Measurements from ENCODE around the gene NFYC.
A peak's percentile ranks its signal among the peaks of the same experiment; 100 is the strongest.

Gene NFYC

DNA sequence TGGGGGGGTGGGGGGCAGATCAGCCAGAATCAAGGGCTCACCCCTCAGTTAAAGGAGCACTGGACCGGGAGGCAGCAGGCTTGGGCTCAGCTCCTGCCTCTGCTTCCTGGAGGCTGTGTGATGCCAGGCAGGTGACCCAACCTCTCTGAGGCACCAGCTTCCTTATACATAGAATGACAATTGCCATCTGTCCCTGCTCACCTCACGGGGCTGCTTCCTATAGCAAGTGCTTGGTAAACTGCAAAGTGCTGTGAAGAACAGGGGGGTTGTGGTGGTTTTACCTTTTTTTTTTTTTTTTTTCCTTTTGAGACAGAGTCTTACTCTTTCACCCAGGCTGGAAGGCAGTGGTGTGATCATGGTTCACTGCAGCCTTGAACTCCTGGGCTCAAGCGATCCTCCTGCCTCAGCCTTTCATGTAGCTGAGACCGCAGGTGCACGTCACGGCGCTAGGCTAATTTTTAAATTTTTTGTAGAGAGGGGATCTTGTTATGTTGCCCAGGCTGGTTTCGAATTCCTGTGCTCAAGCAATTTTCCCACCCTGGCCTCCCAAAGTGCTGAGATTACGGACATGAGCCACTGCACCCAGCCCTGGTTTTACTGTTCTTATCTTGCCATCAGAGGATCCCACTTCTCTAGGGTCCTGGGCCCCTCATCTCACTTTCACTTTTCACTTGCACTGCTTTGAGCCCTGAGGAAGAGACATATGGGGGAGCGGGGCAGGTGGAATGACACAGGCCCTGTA is 103.6 kb downstream of the NFYC start:
- no peak for DNase-seq (ENCODE audit: low read depth in 2 of 3, low spot score in 2 of 3)

DNA sequence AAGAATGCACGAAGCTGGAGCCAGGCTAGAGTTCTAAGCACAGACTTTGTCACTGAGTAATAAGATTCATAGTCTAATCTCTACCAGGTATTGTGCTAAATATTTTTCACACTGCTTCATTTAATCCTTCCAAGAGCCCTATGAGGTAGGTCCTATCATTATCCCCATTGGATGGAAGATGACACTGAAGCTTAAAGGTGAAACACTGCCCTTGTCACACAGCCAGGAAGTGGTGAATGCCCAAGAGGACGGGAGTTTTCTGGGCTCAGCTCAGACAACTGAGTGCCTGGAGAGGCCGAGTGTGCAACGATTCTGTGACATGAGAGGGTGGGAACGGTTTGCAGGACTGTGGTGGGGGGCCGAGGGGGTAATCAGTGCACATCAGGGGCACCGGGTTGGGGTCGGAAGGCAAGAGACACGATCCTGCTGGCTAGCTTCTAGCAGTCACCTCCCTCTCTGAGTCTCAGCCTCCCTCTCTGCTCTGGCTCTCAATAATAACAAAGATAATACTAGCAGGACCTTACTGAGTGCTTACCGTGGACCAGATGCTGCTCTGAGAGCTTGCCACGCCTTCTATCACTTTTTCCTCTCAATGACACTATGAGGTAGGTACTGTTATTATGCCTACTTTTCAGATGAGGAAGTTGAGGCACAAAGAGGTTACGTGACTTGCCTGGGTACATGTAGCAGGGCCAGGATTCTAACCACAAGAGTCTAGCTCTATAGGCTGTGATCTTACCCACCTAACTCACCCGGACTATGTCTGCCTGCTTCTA is 104.5 kb downstream of the NFYC start:
- DNase-seq (ENCODE audit: low read depth in 2 of 3, low spot score in 2 of 3) = no peak

DNA sequence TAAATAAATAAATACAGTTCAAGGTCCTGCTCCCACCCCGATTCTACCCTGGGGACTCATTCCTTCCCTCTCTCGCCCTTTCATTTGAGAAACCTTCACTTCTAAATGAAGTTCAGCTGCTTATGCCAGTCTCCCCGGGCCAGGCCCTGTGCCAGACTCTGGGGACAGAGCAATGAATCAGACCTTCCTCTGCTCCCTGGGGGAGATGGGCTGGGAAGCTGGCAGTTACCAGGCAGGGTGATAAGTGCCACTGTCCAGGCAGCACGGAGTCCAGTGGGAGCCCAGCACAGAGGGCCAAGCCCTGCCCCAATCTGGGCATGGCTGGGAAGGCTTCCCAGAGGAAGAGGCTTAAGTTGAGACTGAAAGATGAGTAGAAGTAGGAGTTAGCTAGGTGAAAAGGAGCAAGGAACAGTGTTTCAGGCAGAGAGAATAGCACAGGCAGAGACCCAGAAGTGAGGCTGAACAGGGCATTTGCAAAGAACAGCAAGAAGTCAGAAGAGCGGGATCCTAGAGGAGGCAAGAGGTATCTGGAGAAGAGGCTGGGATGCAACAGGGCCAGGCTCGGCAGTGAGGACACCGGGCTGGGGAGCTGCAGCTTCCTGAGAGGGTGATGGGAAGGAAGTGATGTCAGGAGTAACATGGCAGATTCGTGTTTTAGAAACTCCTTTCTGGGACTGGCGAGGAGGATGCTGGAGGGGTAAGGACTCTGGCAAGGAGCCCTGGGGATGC is 105.6 kb downstream of the NFYC start:
- DNase-seq (ENCODE audit: low read depth in 2 of 3, low spot score in 2 of 3) = no peak

DNA sequence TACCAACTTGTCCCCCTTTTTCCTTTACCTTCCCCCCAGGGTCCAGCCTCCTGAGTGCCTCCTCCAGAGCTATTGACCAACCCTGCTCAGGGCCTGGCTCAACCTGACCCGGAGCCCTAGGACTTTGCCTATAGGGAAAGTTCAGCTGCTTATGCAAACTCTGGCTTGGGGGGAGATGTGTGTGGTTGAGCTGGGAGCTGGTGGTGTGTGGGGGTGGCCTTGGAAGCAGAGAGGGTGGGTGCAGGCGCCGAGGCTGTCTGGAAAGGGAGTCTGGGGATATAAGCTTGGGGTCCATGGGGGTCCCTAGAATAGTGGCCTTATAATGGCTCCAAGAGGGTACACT is 106.1 kb downstream of the NFYC start:
- no peak for DNase-seq (ENCODE audit: low read depth in 2 of 3, low spot score in 2 of 3)

DNA sequence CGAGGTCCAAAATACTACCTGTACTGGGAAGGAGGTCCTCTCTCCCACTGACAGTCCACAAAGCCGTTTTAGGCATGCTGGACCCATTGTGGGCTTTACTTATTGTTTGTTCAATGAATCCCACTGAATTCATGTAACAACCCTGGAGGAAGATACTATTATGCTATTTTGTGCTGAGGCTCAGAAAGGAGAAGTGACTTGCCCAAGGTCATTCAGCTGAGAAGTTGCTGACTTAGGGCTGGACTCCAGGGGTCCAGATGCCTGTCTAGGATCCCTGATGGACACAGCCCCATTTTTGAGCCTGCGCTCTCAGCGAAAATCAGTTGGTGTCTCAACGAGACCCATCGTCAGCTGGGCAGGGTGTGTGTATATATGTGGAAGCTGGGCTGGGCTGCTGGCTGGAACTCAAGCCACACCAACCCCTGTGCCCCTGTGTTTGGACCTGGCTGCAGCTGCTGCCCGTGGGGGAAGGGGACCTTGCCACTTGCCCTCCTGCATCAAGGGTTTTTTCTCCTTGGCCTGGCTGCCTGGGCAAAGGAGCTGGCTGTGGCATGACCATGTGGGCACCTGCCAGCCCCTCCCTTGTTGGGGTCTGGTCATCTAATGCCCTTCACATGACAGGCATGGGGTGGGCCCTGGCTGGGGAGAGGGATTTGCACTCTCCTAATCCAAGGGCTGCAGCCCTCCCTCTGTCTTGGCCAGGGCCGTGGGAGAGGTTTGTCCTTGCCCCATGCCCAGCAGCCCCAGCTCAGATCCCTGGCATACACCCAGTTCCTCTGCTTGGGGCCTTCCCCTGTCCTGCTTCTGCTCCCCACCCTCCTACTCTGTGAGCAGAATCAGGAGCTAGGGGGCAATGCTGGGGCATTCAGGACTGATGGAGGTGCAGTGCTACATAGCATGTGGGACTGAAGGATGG is 107.1 kb downstream of the NFYC start:
- DNase-seq (ENCODE audit: low read depth in 2 of 3, low spot score in 2 of 3) = no peak

DNA sequence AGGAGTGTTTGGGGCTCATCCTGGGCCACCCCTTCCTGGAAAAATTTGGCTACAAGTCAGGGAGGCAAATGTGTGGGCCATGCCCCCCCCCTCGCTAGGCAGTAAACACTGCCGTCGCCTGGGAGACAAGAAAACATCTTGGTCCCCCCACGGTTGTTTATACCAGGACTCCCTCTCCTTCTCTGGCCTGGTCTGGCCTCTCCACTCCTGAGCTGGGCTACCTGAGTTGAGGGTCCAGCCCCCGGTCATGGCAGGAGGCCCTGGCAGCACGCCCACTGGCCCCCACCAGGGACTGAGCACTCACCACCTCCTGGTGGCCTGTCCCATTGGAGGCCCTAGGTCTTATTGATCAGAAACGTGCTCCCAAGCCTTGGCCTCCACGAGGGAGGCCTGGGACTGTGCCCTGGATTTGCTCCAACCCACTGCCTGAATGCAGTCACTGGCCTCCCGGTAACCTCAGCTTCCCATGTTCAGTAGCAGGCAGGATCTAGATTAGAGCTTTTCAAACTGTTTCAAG is 107.9 kb downstream of the NFYC start:
- no peak for DNase-seq (ENCODE audit: low read depth in 2 of 3, low spot score in 2 of 3)

DNA sequence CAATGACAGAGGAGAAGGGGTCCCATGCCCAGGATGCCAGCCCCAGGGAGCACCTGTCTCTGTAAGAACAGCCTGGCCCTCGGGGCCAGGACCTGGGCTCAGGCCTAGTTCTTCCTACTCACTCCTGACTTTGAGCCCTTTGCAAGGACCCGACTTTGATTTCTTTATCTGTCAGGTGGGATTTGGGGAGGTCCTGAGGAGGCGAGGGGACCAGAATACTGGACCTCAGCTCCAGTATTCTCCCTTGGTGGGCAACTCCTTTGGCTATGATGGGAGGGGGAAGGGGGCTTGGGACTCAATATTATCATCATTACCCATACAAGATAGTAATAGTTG is 110.2 kb downstream of the NFYC start:
- no peak for DNase-seq (ENCODE audit: low read depth in 2 of 3, low spot score in 2 of 3)

DNA sequence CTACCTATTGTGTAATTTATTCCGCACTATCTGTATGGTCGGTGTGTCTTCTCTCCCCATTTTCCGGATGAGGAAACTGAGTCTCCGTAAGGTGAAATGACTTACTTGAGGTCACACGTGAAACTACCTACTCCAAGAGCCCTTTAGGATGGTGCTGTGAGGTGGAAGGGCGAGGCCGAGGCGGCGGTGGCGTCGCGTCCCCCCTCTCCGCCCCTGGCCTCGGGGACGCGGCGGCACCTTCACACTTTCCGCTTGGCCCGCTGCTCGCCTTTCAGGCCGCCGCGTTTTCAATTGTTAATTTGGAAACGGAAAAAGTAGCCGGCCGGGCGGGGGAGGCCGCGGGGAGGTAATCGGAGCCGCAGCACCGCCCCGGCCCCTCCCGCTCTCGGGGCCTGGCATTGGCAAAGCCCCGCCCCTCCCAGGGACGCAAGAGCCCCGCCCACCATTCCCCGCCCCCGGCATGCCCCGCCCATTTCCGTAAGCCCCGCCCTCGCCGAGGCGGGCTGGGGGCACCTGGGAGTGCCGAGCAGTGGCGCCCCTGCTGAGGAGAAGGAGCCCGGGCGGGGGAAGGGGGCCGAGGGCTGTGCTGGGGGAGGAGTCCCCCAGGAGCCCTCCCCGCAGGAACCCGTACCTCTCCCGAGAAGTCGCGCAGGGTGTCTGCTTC is 110.7 kb downstream of the NFYC start:
- DNase-seq (ENCODE audit: low read depth in 2 of 3, low spot score in 2 of 3) = peak; percentile 56 to 63 (median 61)

DNA sequence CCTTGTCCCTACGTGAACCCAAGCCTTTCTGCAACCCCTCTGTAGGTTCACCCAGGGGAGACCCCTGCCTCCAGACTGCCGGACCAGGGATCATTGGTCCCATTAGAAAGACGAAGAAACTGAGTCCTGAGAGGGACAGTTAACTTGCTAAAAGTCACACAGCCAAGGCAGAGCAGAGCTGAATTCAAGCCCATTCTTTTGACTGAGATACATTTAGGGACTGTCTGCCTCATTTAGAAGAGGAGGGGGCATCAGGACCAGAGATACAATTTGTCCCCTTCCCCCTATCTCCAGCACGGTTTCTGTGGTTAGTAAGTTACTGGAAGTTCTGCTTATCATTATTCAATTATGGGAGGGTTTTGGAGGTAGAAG is 111.2 kb downstream of the NFYC start:
- DNase-seq (ENCODE audit: low read depth in 2 of 3, low spot score in 2 of 3) = no peak

DNA sequence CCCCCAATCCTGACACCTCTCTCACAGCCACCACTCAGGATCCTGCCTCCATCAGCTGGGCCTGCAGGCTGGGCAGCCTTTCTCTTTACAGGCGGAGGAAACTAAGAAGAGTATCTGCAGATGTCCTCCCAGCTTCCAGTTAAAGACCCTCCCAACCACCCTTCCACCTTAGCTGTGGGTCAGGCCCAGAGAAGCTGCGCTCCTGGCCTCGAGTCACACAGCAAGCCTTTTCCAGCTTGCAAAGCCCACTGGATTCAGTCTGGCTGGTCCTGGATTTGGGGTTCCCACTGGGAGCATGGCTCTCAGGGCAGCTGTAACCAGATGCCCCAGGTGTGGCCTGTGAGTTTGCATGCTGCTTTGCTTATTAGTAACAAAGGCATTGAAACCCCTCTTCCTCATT is 111.9 kb downstream of the NFYC start:
- DNase-seq (ENCODE audit: low read depth in 2 of 3, low spot score in 2 of 3) = no peak

DNA sequence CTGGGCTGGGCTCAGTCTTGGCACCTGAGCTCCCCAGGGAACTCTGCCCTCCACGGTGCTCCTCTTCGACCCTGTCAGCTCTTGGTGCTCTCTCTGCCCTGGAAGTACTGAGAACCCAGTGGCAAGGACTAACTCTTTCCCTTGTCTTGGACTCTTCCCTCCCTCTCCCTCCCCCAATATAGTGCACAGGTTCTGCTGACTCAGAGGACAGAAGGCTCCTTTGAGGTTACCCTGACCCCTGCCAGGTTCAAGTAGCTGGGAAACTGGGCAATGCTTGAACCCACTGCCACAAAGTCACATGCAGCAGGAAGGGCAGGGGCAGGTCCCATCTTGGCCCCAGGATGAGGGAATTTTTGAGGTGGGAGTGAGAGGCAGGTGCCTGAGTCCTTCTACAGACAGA is 112.4 kb downstream of the NFYC start:
- no peak for DNase-seq (ENCODE audit: low read depth in 2 of 3, low spot score in 2 of 3)

DNA sequence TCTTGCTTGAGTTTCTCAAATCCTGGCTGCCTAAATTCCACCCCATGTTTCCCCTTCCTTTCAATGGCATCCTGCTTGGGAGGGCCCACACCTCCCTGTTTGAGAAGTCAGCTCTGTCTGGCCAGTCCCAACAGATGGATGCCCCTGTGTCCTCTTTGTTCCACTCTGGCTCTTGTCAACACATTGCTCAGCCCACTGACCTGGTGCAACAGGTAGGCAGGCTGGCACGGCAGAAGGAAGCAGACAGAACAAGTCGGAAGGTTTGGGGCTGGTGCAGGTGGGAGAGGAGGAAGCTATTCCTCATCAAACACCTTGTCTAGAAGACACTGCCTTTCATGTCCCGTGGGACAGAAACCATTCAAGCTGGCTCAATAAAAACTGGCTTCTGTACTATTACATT is 114.7 kb downstream of the NFYC start:
- DNase-seq (ENCODE audit: low read depth in 2 of 3, low spot score in 2 of 3) = no peak

DNA sequence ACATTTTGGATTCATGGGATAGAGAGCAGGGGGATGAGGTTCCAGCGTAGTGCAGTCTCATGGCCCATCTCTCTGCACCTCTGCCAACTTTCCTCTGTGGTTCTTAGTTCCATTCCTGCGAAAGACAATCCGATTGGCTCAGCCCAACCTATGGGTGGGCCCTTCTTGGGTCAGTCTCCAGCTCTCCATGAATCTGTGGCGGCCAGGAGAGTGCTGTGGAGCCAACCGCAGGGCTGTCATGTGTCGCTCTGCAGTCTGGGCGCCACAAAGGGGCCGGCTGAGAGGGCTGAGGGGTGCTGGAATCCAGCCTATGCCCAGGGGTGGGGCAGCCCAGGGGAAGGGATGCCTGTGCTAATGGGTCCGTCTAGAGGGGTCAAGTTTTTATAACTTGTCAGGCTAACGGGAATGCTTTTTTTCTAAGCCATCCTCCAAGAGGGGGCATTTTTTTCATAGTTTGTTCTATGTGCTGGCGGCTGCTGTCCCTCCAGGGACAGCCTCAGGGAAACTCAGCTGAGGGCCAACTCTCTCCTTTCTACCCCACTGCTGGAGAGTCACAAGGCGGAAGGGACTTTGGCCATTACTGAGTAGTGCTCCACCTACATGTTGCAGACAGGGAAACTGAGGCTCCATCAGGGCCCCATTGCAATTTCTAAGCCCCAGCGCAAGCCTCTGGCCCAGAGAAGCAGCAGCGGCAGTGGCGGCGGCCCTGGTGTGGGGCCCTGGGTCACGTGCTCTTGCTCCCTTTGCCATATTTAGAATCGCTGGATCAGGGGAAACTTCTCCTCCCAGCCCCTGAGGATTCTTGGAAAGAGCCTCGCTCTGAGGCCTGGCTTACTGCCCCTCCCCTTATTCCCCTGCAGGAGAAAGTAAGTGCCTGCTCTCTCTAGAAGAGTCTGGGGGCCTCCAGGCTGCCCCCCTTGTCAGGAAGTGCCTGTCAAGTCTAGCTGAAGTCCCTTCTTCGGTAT is 115.5 kb downstream of the NFYC start:
- DNase-seq (ENCODE audit: low read depth in 2 of 3, low spot score in 2 of 3) = no peak

DNA sequence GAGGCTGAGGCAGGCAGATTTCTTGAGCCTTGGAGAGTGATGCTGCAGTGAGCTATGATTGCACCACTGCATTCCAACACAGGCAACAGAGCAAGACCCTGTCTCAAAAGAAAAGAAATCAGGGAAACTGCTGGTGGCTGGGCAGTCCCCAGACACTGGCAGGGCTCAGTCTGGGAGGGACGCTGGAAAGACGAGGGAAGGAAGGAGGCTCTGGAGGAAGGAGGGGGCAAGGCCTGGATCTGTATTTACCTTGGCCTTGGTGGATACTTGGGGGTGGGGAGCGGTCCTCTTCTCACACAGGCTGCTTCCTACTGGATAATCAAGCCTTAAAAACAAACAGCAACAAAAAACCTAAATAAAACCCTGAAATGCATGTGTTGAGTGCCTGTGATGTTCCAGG is 116.5 kb downstream of the NFYC start:
- DNase-seq (ENCODE audit: low read depth in 2 of 3, low spot score in 2 of 3) = no peak

DNA sequence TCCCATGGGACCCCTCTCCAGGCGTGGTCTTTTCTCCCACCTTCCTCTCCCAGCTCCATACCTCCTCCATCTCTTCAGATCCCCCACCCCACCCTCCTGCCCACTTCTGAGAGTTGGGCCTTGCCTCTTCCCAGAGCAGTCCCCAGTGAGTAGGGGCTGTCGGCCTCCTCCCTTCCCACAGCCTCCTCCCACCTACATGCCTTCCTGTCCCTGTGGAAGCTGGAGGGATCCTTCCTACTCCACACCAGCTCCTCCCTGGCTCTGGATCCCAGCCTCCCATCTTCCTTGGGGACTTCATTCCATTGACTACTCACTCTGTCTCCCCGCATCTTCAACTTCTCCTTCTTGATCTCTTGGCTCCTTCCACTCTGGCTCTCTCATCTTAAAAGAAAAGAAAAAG is 116.9 kb downstream of the NFYC start:
- DNase-seq (ENCODE audit: low read depth in 2 of 3, low spot score in 2 of 3) = no peak

DNA sequence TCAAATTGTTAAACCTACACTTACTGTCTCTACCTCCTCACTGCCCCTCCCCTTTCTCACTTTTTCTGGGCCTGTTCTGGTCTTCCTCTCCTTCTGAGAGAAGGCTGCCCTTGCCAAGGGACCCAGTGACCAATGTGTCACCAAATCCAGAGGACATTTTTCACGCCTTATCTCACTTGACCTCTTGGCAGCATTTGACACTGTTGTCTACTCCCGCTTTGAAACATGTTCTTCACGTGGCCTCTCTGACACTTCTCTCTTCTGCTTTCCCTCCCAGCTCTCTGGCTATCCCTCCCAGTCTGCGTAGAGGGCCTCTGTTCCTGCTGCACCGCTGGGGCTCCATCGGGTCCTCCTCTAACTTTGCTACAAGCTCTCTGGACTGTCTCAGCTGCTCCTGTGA is 117.4 kb downstream of the NFYC start:
- DNase-seq (ENCODE audit: low read depth in 2 of 3, low spot score in 2 of 3) = no peak

DNA sequence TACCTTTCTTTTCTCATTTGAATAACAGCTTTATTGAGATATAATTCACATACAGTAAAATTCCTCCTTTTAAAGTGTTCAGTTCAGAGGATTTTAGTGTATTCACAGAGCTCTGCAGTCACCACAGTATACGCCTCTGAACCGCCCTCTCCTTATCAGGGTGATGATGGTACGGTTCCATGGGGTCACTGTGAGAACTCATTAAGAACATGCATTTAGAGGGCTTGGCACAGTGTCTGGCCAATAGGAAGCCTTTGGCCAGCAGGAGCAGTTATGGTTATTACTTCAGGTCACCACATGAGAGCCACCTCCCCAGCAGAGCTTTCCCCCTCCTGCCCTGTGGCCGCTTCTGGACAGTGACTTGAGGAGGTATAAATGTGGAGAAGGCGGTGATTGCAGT is 119.4 kb downstream of the NFYC start:
- no peak for DNase-seq (ENCODE audit: low read depth in 2 of 3, low spot score in 2 of 3)

DNA sequence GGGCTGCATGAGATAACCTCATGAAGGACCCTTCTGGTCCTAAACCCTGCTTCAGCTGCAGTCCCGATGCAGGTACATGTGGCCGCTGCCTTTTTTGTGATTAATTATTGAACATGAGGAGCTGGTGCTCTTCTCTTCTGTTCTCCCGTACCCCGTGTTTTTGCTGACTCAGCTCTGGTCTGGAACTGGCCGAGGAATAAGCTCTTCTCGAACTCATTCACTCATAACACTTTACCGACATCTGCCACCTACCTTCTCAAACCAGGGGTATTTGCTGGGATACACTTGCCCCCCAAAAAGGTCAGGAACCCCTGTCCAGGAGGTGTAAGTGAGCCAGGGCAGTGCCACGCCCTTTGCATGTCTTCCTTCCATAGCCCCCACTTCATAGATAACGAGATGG is 123.9 kb downstream of the NFYC start:
- DNase-seq (ENCODE audit: low read depth in 2 of 3, low spot score in 2 of 3) = no peak

DNA sequence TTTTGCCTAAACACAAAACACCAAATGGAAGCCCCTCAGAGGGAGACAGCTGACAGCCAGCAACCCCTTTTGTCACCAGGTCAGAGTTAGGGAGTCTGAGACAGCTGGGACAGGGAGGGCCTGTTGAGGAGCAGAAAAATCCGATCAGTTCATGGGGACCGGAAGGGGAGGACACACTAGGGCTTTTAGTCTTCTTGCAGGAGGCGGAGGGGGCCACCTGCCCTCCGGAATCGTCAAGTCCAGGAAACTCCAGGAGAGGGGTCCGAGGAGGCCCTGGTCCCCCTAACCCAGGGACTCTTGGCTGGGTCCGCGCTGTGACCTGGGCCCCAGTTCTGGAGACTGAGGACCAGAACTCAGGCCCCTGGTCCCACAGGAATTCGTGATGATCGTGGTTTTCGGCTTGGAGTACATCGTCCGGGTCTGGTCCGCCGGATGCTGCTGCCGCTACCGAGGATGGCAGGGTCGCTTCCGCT is 126.3 kb downstream of the NFYC start:
- DNase-seq (ENCODE audit: low read depth in 2 of 3, low spot score in 2 of 3) = no peak
